ENCODE measurements around the gene KCNH1. TPM values are rescaled to one million over a fixed set of nuclear protein-coding genes. Genes with fewer than 3 reads are reported as not detected.
"Not testable (repeated sequence)": the region's sequence is repeated elsewhere in the genome, so short reads cannot be mapped to it uniquely, and the experiment has no call there.

The KCNH1 gene
- total and polyA plus RNA-seq, 2 donors from 2014 or later, result 0.54 TPM; not detected in 1

DNA sequence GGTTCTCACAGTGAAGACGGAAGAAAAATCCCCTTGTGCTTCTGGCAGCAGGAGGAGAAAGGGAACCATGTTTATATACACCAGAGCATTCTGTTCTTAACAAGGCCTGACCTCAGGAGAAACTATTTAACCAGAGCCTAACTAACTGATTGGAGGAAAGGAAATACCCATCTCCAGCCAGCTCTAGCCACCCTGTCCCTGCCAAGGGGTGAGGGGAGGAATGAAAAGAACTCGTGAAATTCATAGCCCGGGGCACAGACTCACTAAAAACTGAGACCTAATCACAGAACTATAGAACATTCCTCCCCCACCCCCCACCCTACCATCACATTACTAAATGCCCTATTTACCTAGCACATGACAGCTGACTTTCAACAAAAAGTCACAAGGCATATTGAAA lies 65.0 kb downstream of the KCNH1 start:
- FAIRE-seq (no peak), DNase-seq (no peak)
- Histone ChIP-seq H3K9ac (ENCODE audit: low read length in 3 of 3) (no peak overlapping the region), H3K4me1 (ENCODE audit: control insufficient read depth in 2 of 3, insufficient read depth in 2 of 3, low read depth in 1 of 3, low read length in 3 of 3) (no peaks in the 10 kb centered on the region), H3K9me3 (ENCODE audit: control insufficient read depth in 2 of 3, insufficient read depth in 1 of 3, low read length in 3 of 3) (no peaks in the 10 kb centered on the region), H3K36me3 (ENCODE audit: control insufficient read depth in 2 of 3, insufficient read depth in 3 of 3, low read length in 3 of 3) (no peaks in the 10 kb centered on the region), H3K4me3 (ENCODE audit: low read length in 3 of 3) (no peak overlapping the region), H3K27ac (ENCODE audit: low read depth in 2 of 2, low read length in 2 of 2) (no peak overlapping the region), H3K27me3 (ENCODE audit: control insufficient read depth, insufficient read depth, low read length) (no peaks in the 10 kb centered on the region)
- TF ChIP-seq, protein P1, sequence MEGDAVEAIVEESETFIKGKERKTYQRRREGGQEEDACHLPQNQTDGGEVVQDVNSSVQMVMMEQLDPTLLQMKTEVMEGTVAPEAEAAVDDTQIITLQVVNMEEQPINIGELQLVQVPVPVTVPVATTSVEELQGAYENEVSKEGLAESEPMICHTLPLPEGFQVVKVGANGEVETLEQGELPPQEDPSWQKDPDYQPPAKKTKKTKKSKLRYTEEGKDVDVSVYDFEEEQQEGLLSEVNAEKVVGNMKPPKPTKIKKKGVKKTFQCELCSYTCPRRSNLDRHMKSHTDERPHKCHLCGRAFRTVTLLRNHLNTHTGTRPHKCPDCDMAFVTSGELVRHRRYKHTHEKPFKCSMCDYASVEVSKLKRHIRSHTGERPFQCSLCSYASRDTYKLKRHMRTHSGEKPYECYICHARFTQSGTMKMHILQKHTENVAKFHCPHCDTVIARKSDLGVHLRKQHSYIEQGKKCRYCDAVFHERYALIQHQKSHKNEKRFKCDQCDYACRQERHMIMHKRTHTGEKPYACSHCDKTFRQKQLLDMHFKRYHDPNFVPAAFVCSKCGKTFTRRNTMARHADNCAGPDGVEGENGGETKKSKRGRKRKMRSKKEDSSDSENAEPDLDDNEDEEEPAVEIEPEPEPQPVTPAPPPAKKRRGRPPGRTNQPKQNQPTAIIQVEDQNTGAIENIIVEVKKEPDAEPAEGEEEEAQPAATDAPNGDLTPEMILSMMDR (IDR thresholded peaks at IDR 0.05; ENCODE audit: borderline replicate concordance, extremely low read depth, insufficient read depth), result no peak
- intact Hi-C loops (cut with DNase I), result no loop called here

DNA sequence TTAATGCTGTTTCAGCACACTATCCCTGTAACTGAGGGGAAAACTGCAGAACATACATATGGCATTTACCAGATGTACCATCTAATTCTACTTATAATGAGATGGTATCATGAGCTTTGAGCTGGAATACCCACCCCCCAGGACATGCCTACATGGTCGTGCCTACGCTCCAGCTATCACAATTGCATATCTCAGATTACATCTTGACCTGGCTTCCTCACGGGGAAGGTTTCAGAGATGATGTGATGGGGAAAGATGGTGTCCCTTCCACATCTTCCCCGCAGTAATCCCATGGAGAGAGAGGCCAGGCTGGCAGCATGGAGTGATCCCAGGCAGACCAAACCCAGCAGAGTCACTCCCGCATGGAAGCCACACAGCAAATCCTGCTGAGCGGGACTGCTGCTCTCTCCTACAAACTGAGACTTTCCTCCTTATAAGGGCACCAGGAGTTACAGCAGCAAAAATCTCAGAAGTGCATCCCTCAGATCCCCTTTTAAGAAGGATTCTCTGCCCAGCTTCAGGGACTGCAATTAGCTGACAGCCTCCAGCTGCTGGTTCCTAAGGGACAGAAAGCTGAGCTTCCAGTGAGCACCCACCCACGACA lies 67.1 kb downstream of the KCNH1 start:
- Histone ChIP-seq H3K4me1 (ENCODE audit: control insufficient read depth in 2 of 3, insufficient read depth in 2 of 3, low read depth in 1 of 3, low read length in 3 of 3) (no peaks in the 10 kb centered on the region), H3K4me3 (ENCODE audit: low read length in 3 of 3) (no peak overlapping the region), H3K27ac (ENCODE audit: low read depth in 2 of 2, low read length in 2 of 2) (no peak overlapping the region), H3K27me3 (ENCODE audit: control insufficient read depth, insufficient read depth, low read length) (no peaks in the 10 kb centered on the region), H3K36me3 (ENCODE audit: control insufficient read depth in 2 of 3, insufficient read depth in 3 of 3, low read length in 3 of 3) (no peaks in the 10 kb centered on the region), H3K9me3 (ENCODE audit: control insufficient read depth in 2 of 3, insufficient read depth in 1 of 3, low read length in 3 of 3) (peaks cover 0 to 4% (median 0%) of the 10 kb centered on the region in 3 donors), H3K9ac (ENCODE audit: low read length in 3 of 3) (no peak overlapping the region)
- TF ChIP-seq, protein P1 (IDR thresholded peaks at IDR 0.05; ENCODE audit: borderline replicate concordance, extremely low read depth, insufficient read depth), result no peak
- intact Hi-C loops (cut with DNase I), result no loop called here
- DNase-seq (no peak), FAIRE-seq (no peak)

DNA sequence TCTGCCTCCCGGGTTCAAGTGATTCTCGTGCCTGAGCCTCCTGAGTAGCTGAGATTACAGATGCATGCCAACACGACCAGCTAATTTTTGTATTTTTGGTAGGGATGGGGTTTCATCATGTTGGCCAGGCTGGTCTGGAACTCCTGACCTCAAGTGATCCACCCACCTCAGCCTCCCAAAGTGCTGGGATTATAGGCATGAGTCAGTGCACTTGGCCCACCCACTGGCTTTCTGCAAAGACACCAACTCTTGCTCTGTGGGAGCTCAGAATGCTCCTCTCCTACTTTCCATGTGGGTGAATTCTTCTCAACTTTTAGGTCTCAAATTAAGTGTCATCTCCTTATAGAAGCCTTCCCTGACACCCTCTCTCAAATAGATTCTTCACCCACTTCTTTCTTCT lies 92.1 kb downstream of the KCNH1 start:
- DNase-seq; H3K36me3 ChIP-seq (ENCODE audit: control insufficient read depth in 2 of 3, insufficient read depth in 3 of 3, low read length in 3 of 3); intact Hi-C loops (cut with DNase I); FAIRE-seq; H3K27ac ChIP-seq (ENCODE audit: low read depth in 2 of 2, low read length in 2 of 2); H3K27me3 ChIP-seq (ENCODE audit: control insufficient read depth, insufficient read depth, low read length); H3K4me1 ChIP-seq (ENCODE audit: control insufficient read depth in 2 of 3, insufficient read depth in 2 of 3, low read depth in 1 of 3, low read length in 3 of 3); H3K9ac ChIP-seq (ENCODE audit: low read length in 3 of 3); H3K9me3 ChIP-seq (ENCODE audit: control insufficient read depth in 2 of 3, insufficient read depth in 1 of 3, low read length in 3 of 3); H3K4me3 ChIP-seq (ENCODE audit: low read length in 3 of 3): not testable (repeated sequence)

DNA sequence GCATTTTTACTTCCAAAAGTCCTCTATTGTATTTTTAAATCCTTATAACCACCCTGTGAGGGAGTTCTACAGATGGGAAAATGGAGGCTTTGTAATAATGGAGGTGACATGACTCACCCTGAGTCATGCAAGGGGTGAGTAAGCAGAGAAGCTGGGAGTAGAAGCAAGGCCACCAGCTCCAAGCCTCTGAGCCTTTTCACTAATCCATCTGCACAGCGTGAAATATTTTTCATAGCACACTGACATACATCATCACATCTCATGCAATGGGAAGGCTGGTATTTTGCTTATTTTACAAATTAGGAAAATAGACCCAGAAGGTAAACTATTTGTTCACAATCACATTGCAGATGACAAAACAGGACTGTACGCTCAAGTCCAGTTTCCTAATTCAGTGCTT lies 96.9 kb downstream of the KCNH1 start:
- FAIRE-seq, result no peak
- Histone ChIP-seq H3K27ac (ENCODE audit: low read depth in 2 of 2, low read length in 2 of 2) (no peak overlapping the region), H3K27me3 (ENCODE audit: control insufficient read depth, insufficient read depth, low read length) (no peaks in the 10 kb centered on the region), H3K4me3 (ENCODE audit: low read length in 3 of 3) (no peak overlapping the region), H3K4me1 (ENCODE audit: control insufficient read depth in 2 of 3, insufficient read depth in 2 of 3, low read depth in 1 of 3, low read length in 3 of 3) (no peaks in the 10 kb centered on the region), H3K9ac (ENCODE audit: low read length in 3 of 3) (no peak overlapping the region), H3K9me3 (ENCODE audit: control insufficient read depth in 2 of 3, insufficient read depth in 1 of 3, low read length in 3 of 3) (no peaks in the 10 kb centered on the region), H3K36me3 (ENCODE audit: control insufficient read depth in 2 of 3, insufficient read depth in 3 of 3, low read length in 3 of 3) (no peaks in the 10 kb centered on the region)
- DNase-seq, result no peak
- TF ChIP-seq, protein P1 (IDR thresholded peaks at IDR 0.05; ENCODE audit: borderline replicate concordance, extremely low read depth, insufficient read depth), result no peak
- intact Hi-C loops (cut with DNase I), result no loop called here

All from kidney (tissue), 14 donors.